Fibroblast of the aortic adventitia (primary cell): ENCODE data around the gene C17orf100. TPM values are rescaled to one million over a fixed set of nuclear protein-coding genes. Genes with fewer than 3 reads are reported as not detected.
"Not testable (repeated sequence)": the region's sequence is repeated elsewhere in the genome, so short reads cannot be mapped to it uniquely, and the experiment has no call there.

Source experiments
- DNase-seq: peaks from one replicate; pipeline ENCODE4 v3.0.0-alpha.2; 2010; ENCODE audit warnings: low read depth
- H3K4me3 ChIP-seq: 2 replicates; pipeline ENCODE4 v1.5.1; 2011; ENCODE audit warnings: low read depth, mild to moderate bottlenecking, control low read depth, low read length, moderate library complexity
- CTCF ChIP-seq: IDR thresholded peaks from 2 replicates; pipeline ENCODE4 v1.5.1; 2011; ENCODE audit warnings: mild to moderate bottlenecking, low read length, control low read depth, inconsistent platforms; ENCODE audit not compliant: insufficient read depth
- total RNA-seq: library from RNA; depleted of rRNA; stranded (reverse); fragments of >200 nt; gene quantifications from 2 replicates; pipeline ENCODE4 v1.2.3, GENCODE V29; 2012; ENCODE audit warnings: low replicate concordance

The C17orf100 gene
- total RNA-seq, 1 donor = 0.63 TPM

- no peak for TF ChIP-seq CTCF
- H3K4me3 ChIP-seq = no peak overlapping the region
- DNase-seq = no peak
Measured at GRCh38 chr17:6654841-6655731, 3.5 kb downstream of the C17orf100 start.

- DNase-seq, H3K4me3 ChIP-seq: not testable (repeated sequence)
Measured at GRCh38 chr17:6655732-6656361, 4.3 kb downstream of the C17orf100 start.

- not testable (repeated sequence) for H3K4me3 ChIP-seq, DNase-seq
Measured at GRCh38 chr17:6656797-6657632, 5.5 kb downstream of the C17orf100 start.

GRCh38 chr17:6657633-6658287 lies 6.2 kb downstream of the C17orf100 start:
- no peak for DNase-seq
- no peak overlapping the region for H3K4me3 ChIP-seq
- no peak for TF ChIP-seq CTCF

GRCh38 chr17:6658411-6658810 lies 6.8 kb downstream of the C17orf100 start:
- DNase-seq = not testable (repeated sequence)

GRCh38 chr17:6660101-6660500 lies 8.5 kb downstream of the C17orf100 start:
- H3K4me3 ChIP-seq = no peak overlapping the region
- no peak for DNase-seq
- no peak for TF ChIP-seq CTCF

More at GRCh38 chr17:6658411-6658810, 6.8 kb downstream of the C17orf100 start:
- not testable (repeated sequence) for H3K4me3 ChIP-seq

GRCh38 chr17:6660805-6661463 lies 9.4 kb downstream of the C17orf100 start:
- no peak for TF ChIP-seq CTCF
- H3K4me3 ChIP-seq = no peak overlapping the region
- no peak for DNase-seq
